GM18502 (cell line): ENCODE results near the gene CFAP69.

Source experiments
- ATAC-seq: cut with Tn5 transposase; IDR thresholded peaks from one replicate; pipeline ENCODE4 v1.9.1; 2021; ENCODE audit warnings: mild to moderate bottlenecking; ENCODE audit not compliant: unreplicated experiment, poor library complexity

Gene CFAP69, protein sequence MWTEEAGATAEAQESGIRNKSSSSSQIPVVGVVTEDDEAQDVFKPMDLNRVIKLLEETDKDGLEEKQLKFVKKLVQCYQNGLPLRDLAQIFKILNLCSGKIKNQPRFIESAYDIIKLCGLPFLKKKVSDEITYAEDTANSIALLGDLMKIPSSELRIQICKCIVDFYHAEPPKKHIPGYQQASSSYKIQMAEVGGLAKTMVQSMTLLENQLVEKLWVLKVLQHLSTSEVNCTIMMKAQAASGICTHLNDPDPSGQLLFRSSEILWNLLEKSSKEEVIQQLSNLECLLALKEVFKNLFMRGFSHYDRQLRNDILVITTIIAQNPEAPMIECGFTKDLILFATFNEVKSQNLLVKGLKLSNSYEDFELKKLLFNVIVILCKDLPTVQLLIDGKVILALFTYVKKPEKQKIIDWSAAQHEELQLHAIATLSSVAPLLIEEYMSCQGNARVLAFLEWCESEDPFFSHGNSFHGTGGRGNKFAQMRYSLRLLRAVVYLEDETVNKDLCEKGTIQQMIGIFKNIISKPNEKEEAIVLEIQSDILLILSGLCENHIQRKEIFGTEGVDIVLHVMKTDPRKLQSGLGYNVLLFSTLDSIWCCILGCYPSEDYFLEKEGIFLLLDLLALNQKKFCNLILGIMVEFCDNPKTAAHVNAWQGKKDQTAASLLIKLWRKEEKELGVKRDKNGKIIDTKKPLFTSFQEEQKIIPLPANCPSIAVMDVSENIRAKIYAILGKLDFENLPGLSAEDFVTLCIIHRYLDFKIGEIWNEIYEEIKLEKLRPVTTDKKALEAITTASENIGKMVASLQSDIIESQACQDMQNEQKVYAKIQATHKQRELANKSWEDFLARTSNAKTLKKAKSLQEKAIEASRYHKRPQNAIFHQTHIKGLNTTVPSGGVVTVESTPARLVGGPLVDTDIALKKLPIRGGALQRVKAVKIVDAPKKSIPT

DNA sequence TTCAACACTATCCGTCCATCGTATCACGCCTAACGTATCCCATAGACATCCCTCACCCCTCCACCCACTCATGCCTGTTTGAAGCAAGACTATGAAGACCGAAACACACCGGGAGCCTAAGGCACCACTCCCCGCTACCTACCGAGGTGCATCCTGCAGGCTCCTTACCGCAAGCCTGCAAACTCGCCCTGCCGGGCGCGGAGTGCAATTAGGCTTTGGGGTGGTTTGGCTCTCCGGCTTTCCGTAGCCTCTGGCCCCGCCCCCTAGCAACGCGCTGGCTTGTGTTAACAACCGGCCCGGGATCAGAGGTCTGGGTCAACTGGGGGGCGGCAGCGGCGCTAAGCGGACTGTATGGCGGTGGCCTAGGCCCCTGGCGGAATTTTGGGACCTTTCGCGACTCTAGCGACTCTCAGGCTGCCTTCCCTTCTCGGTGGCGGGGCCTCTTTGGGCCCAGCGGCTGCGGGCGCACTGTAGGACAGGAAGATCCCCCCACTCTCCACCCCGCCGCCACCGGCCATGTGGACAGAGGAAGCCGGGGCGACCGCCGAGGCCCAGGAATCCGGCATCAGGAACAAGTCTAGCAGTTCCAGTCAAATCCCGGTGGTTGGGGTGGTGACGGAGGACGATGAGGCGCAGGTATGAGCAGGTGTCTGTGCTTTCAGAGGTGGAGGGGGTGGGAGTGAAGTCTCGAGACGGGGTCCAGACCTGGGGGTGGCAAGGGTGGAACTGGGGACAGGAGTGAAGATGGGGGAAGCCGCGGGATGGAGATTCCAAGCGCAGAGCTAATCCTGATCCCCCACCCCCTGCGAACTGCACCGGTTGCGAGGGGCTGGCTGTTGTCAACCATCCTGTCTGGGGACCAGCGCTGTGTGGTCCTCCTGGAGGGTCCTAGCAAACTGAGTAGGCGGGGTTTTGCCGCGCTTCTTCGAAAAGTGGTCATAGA is at the start of gene CFAP69:
Gene CFAP69, plus strand, starts transcription at position 266 of the 943 bp plus-strand sequence. Its CDS starts 251 bp downstream, at position 517.
- ATAC-seq: peak; percentile 95

GRCh38 chr7:90201500-90202195 is 43.3 kb upstream of the CFAP69 start:
- no peak for ATAC-seq

DNA sequence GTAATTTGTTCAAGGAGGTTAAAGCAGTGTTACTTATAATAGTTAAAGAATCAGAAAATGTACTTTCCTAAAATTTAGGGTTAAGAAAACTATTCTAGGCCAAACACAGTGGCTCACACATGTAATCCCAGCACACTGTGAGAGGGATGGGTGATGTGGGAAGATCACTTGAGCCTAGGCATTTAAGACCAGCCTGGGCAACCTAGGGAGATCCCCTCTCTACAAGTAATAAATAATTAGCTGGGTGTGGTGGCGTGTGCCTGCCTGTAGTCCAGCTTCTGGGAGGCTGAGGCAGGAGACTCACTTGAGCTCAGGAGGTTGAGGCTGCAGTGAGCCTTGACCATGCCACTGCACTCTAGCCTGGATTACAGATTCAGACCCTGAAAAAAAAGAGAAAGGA is 37.0 kb upstream of the CFAP69 start:
- ATAC-seq: no peak

DNA sequence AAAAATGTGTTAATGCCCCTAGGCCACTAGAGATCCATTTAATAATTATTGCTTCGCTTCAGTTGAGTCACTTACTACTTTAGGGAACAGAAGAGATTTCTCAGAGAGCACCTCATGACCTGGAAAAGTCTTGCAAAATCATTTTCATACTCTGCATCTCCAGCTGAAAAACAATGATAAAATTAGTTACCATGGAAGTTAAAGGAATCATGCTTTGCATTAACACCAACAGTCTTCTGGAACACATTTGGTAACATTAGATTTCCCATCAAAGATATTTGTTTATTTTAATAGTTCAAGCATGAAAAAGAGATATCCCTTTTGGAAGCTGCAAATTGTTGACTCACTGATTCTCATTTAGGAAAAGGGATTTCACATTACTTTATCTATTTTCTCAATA is 35.2 kb upstream of the CFAP69 start:
- no peak for ATAC-seq

GRCh38 chr7:90210475-90210874 is 34.5 kb upstream of the CFAP69 start:
- ATAC-seq: no peak

DNA sequence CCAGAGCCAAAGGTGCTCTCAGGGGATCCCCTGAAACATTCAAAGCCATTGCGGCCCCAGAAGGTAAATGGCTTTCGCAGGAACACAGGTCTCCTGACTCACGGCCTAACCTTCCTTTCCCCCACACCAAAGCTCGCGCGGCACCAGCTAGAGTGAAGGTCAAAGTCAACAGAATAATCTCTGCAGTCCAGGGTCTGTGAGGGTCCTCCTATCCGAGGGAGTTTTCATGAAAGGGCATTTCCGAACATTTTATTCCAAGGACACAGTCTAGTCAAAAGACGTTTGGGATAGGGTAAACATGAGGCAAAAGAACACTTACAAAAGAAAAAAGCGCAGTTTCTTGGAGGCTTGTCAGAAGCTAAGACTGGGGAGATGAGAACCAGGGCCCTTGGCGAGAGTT is 34.0 kb upstream of the CFAP69 start:
- ATAC-seq: peak; percentile 6

DNA sequence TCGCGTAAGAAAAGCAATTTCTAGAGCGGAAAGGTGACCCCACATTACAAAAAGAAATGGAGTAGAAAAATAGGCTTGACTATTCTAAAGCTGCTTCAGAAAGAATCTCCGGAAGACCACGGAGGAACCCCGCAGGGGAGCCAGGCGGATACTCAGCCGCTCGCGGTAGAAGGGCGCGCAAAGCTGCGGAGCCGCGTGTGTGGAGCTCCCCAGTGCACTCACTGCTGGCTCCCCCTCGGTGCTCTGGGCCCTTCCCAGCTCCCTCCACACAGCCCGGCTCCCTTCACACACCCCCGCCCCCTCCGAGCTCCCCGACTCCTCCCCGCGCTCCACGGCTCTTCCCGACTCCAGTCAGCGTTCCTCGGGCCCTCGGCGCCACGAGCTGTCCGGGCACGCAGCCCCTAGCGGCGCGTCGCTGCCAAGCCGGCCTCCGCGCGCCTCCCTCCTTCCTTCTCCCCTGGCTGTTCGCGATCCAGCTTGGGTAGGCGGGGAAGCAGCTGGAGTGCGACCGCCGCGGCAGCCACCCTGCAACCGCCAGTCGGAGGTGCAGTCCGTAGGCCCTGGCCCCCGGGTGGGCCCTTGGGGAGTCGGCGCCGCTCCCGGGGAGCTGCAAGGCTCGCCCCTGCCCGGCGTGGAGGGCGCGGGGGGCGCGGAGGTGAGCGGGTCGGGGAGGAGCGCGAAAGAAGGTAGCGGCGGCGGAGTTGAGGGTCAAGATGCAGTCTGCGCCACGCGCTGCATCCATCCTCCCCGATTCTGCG is 33.4 kb upstream of the CFAP69 start, which contains the start of gene STEAP2:
Gene STEAP2, plus strand, starts transcription at position 350 of the 758 bp plus-strand sequence. CDS start 13,343 bp downstream, outside the sequence.
- peak; percentile 96 for ATAC-seq

GRCh38 chr7:90212149-90212495 is 32.9 kb upstream of the CFAP69 start:
- ATAC-seq: no peak

DNA sequence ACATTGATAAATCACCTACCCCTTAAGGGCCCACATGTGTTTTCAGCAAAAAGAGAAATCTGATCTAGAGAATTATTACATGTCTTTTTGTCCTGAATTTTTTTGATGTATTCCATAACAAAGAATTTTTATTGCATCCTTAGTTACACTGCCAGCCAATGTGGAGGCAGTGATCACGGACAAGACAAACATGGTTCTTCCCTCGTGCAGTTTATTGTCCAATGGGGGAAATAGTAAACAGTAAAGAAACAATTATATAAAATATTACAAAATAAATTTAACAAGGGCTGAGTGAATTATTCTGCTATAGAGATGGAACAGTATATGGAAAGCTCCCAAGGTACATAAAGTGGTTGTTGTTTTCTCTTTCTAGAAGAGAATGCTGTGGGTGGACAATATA is 31.5 kb upstream of the CFAP69 start:
- no peak for ATAC-seq

DNA sequence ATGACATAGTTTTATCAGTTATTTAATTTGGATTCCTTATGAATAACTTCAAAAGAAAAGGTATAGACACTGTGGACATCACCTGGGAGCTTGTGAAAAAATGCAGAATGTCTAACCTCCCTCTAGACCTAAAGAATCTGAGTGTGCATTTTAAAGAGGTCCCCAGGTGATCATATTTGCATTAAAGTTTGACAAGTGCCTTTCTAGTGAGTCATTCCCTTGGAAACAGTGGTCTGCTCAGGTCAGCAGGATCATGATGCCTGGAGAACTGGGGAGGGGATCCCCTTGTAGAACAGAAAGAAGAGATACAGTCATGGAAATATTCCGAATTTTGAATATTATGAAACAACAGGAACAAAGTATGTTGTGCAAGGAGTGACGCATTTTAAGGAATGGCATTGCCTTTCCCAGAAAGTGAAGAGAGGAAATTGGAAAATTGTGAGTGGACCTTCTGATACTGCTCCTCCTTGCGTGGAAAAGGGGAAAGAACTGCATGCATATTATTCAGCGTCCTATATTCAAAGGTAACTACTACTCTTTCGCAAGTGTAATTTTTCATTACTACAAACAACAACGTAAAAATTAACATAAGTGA is 28.8 kb upstream of the CFAP69 start:
- no peak for ATAC-seq

DNA sequence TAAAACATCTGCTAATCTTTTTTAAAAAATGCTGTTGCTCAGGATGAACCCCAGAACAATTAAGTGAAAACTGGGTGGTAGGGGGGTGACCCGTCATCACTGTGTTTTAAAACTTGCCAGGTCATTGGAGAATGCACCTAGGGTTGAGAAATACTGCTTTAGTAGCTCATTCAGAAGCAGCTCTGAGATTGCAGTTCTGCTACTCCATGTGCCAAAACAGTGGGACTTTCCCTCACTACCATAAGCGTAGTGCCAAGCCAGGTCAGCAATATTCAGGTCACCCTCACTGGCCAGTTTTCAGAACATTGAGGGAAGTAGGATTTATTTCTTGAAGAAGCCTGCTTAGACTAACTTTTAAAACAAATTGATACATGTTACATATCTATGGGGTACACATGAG is 28.2 kb upstream of the CFAP69 start:
- ATAC-seq: no peak

- ATAC-seq: no peak
These were observed 22.6 kb upstream of the CFAP69 start for GRCh38 chr7:90222390-90222789.

- no peak for ATAC-seq
These were observed 21.9 kb upstream of the CFAP69 start for GRCh38 chr7:90222811-90223725.

GRCh38 chr7:90224195-90224594 is 20.8 kb upstream of the CFAP69 start:
- no peak for ATAC-seq

GRCh38 chr7:90225181-90225580 is 19.8 kb upstream of the CFAP69 start:
- no peak for ATAC-seq

DNA sequence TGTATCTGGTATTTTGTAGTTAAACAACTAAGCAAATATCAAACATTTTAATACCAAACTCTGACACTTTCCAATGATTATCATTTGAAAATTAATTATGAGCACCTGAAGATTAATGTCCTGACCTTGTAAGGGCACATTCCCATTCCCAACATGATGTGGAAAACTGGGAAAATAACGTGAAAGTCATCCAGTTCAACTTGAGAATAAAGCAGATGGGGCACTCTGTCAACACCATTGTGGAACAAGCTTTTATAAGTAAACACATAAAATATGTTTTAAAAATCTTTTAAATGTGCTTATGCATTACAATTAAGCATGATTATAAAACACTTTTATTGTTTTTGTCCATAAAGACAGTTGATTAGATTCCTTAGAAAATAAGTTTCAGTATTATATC is 19.4 kb upstream of the CFAP69 start:
- no peak for ATAC-seq

DNA sequence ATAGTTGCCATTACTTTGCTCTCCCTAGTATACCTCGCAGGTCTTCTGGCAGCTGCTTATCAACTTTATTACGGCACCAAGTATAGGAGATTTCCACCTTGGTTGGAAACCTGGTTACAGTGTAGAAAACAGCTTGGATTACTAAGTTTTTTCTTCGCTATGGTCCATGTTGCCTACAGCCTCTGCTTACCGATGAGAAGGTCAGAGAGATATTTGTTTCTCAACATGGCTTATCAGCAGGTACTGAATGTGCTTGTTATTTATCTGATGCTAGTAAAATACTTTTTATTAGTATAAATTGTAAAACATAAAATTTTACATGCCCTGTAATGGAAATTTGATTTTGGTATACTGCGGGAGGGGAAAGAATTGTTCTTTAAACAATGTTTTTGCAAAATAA is 17.7 kb upstream of the CFAP69 start:
- no peak for ATAC-seq
